Coronary artery (tissue), 2 donors: Measurements from ENCODE around the gene OMA1.

Experiments
- DNase-seq: peaks from one replicate; pipeline ENCODE4 v3.0.0-alpha.2; 2017; ENCODE audit warnings: low spot score
- H3K27ac ChIP-seq, 2 donors: fragments of 200-600 bp; sonication (generic); one replicate each; pipeline ENCODE4 v1.5.1; 2016 to 2019
- H3K4me3 ChIP-seq: fragments of 200-600 bp; sonication (generic); 2 replicates; pipeline ENCODE4 v1.5.1; 2016; ENCODE audit warnings: mild to moderate bottlenecking, moderate library complexity
- CTCF ChIP-seq: fragments of 200-600 bp; sonication (generic); IDR thresholded peaks from one replicate; pipeline ENCODE4 v1.5.1; 2019; ENCODE audit warnings: antibody characterized with exemption

Gene OMA1

GRCh38 chr1:58459911-58460310 is 86.6 kb downstream of the OMA1 start:
- DNase-seq = no peak
- TF ChIP-seq CTCF = no peak
- Histone ChIP-seq H3K4me3 (no peak overlapping the region), H3K27ac (no peak overlapping the region)

DNA sequence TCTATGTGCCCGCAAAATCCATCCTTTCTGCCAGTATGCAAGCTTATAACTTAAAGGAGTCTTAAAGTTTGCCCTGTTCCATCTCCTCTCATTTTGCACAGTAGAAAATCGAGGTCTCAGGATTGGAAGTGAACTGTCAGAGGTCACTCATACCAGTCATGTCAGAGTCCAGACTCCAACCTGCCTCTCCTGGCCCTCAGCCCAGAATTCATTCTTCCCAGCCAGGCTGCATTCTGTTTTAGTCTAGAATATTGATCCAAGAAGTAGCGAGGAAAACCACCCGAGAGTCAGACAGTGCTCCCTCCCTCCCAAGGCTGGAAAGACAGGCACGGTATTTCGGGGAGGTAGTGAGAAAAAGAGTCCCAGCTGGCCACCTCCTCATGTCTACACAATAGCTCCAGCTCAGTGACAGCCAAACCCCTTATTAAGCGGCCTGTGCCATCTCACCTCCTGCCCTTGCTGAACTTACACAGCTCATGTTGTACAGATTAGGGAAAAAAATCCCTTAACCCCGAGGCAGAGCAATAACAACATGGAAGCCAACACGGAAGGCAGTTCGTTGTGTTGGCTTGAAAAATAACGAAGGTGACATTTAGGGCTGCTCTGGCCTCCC is 89.4 kb downstream of the OMA1 start:
- Histone ChIP-seq H3K27ac (no peak overlapping the region), H3K4me3 (no peak overlapping the region)
- DNase-seq = no peak
- no peak for TF ChIP-seq CTCF

- DNase-seq = no peak
- Histone ChIP-seq H3K27ac (no peak overlapping the region), H3K4me3 (no peak overlapping the region)
- TF ChIP-seq CTCF = no peak
Measured at GRCh38 chr1:58456470-58456869, 90.1 kb downstream of the OMA1 start.

- no peak for TF ChIP-seq CTCF
- H3K4me3 ChIP-seq = no peak overlapping the region
- H3K27ac ChIP-seq = no peak overlapping the region
- no peak for DNase-seq
Measured at GRCh38 chr1:58454807-58455206, 91.7 kb downstream of the OMA1 start.

DNA sequence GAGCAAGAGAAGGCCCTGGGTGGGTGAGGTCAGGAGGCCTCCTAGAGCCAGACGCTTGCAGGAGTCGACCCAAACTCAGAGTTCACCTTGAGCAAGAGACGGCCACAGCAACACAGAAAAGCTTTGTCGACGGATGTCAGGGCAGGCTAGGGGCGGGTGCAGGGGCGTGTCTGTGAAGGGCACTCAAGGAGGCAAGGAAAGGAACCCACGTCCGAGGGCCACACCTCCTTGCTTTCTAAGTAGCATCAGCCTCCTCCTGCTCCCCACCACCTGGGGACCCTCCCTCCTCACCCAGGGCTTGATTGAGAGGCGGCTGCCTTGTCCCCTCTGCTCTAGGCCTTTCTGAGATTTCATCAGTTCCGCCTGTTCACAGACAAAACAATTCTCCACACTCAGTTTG is 92.1 kb downstream of the OMA1 start:
- Histone ChIP-seq H3K4me3 (no peak overlapping the region), H3K27ac (no peak overlapping the region)
- no peak for TF ChIP-seq CTCF
- no peak for DNase-seq

GRCh38 chr1:58451560-58452191 is 94.8 kb downstream of the OMA1 start:
- DNase-seq = no peak
- Histone ChIP-seq H3K4me3 (no peak overlapping the region), H3K27ac (no peak overlapping the region)
- no peak for TF ChIP-seq CTCF

DNA sequence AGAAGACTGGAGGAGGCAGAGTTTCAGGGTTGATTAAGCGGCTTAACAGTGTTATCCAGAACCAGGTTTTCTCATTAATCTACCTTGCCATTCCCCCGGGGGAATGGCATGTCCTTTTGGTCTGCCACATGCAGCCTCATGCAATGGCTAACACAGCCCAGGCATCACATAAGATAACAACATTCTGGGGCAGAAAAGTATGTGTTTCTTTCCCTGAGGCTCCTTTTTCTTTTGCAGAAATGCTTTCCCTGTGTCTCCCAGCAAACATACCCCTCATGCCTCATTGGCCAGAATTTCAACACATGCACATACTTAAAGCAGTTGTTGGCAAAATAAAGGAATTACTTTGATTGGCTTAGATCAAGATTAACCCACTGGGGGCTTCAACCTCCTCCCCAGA is 98.6 kb downstream of the OMA1 start:
- TF ChIP-seq CTCF = no peak
- H3K27ac ChIP-seq = no peak overlapping the region
- no peak for DNase-seq
- no peak overlapping the region for H3K4me3 ChIP-seq
